HUES64 (cell line): Measurements from ENCODE around the gene CWC22.

ENCODE experiments used
- H3K27ac ChIP-seq: 2 replicates; pipeline ENCODE4 v1.7.0; 2013; ENCODE audit warnings: low read depth, low read length, inconsistent platforms
- H3K27me3 ChIP-seq: 2 replicates; pipeline ENCODE4 v1.6.1; 2013; ENCODE audit warnings: mild to moderate bottlenecking, low read length; ENCODE audit not compliant: insufficient read depth
- H3K36me3 ChIP-seq: 2 replicates; pipeline ENCODE4 v1.6.1; 2013; ENCODE audit warnings: mild to moderate bottlenecking, low read length; ENCODE audit not compliant: insufficient read depth
- H3K4me1 ChIP-seq: 2 replicates; pipeline ENCODE4 v1.6.1; 2013; ENCODE audit warnings: mild to moderate bottlenecking, low read length, moderate library complexity; ENCODE audit not compliant: insufficient read depth
- H3K4me3 ChIP-seq: 2 replicates; pipeline ENCODE4 v1.5.1; 2013; ENCODE audit warnings: mild to moderate bottlenecking, low read length, moderate library complexity
- H3K9ac ChIP-seq: 2 replicates; pipeline ENCODE4 v1.6.1; 2013; ENCODE audit warnings: mild to moderate bottlenecking, low read depth, low read length
- H3K9me3 ChIP-seq: 2 replicates; pipeline ENCODE4 v1.6.1; 2013; ENCODE audit warnings: low read depth, low read length; ENCODE audit not compliant: insufficient read depth
- WGBS: fragments of 150-250, 120-280 bp; methylation state at CpG from one replicate; pipeline ENCODE4 v1.1.7; 2013; ENCODE audit warnings: missing lambda C conversion rate; 5-methylcytosine and 5-hydroxymethylcytosine counted together

Gene CWC22

GRCh38 chr2:179950391-179950790 is 56.7 kb downstream of the CWC22 start:
- H3K27ac ChIP-seq, result no peak overlapping the region
- no peaks in the 10 kb centered on the region for H3K4me1 ChIP-seq
- H3K9ac ChIP-seq, result no peak overlapping the region
- H3K4me3 ChIP-seq, result no peak overlapping the region
- H3K36me3 ChIP-seq, result peaks cover 94% of the 10 kb centered on the region
- WGBS, result 94% methylated on average over 3 of the region's 5 CpGs
- H3K9me3 ChIP-seq, result no peaks in the 10 kb centered on the region
- H3K27me3 ChIP-seq, result no peaks in the 10 kb centered on the region

GRCh38 chr2:179949438-179949837 is 57.7 kb downstream of the CWC22 start:
- peaks cover 94% of the 10 kb centered on the region for H3K36me3 ChIP-seq
- no peaks in the 10 kb centered on the region for H3K9me3 ChIP-seq
- H3K4me1 ChIP-seq, result no peaks in the 10 kb centered on the region
- no peak overlapping the region for H3K27ac ChIP-seq
- H3K9ac ChIP-seq, result no peak overlapping the region
- H3K27me3 ChIP-seq, result no peaks in the 10 kb centered on the region
- WGBS, result 90% methylated on average over 2 of the region's 3 CpGs
- no peak overlapping the region for H3K4me3 ChIP-seq

DNA sequence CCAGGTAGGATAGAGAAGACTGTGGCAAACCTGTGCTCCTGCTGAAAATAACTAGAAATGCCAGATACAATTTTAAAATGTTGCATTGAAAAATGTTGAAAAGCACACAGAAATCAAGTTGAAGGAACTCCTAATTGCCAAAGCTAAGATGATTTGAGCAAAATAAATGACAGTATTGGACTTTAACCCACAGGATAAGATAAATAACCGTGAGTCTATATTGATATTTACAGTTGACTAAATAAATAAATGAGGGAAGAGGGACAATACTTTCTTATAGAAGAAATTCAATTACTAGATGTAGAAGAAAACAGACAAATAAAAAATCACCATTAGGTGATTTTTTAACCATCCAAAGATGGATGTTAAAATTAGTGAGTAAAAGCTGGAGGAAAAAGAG is 59.0 kb downstream of the CWC22 start:
- no CpG with 5 or more reads among the region's 1 CpG for WGBS
- Histone ChIP-seq H3K4me3 (no peak overlapping the region), H3K27me3 (no peaks in the 10 kb centered on the region), H3K9ac (no peak overlapping the region), H3K4me1 (no peaks in the 10 kb centered on the region), H3K9me3 (no peaks in the 10 kb centered on the region), H3K27ac (no peak overlapping the region), H3K36me3 (peaks cover 89% of the 10 kb centered on the region)

DNA sequence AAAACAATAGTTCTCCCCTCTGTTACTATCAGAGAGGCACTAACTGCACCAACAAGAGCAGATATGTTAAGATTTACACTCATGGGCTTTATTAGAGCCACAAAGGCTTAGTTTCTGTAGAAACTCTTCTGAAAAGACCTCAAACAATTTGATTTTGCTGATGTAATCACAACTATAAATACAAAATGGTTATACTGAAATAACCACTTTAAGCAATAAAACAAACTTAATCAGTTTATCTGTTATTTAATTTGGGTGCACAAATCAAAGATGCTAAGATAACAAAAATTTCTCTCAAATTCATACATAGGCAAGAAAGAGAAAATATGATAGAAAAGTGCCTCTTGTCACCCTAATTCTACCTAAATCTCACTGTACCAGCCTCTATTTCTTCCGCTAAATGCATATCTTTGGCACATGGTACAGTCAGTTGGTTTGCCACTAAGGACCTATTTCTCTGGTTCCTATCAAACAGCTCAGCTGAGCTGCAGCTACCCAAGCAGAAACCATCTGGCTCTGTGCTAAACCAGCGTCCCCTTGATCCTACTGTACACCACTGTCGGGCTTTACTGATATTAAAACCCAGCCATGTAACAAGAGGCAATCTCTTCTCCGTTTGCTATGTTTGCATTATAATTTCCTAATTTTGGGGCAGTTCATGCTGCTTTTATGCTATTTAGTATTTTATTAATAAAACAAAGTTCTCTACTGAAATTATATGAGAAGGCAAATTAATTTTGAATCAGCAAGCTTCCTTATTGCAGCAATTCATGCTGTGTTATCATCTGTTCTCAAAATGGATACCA is 60.1 kb downstream of the CWC22 start:
- H3K27me3 ChIP-seq, result no peaks in the 10 kb centered on the region
- H3K9ac ChIP-seq, result no peak overlapping the region
- H3K36me3 ChIP-seq, result peaks cover 78% of the 10 kb centered on the region
- H3K4me3 ChIP-seq, result no peak overlapping the region
- H3K4me1 ChIP-seq, result no peaks in the 10 kb centered on the region
- 98% methylated on average over 4 of the region's 4 CpGs for WGBS
- H3K27ac ChIP-seq, result no peak overlapping the region
- no peaks in the 10 kb centered on the region for H3K9me3 ChIP-seq

DNA sequence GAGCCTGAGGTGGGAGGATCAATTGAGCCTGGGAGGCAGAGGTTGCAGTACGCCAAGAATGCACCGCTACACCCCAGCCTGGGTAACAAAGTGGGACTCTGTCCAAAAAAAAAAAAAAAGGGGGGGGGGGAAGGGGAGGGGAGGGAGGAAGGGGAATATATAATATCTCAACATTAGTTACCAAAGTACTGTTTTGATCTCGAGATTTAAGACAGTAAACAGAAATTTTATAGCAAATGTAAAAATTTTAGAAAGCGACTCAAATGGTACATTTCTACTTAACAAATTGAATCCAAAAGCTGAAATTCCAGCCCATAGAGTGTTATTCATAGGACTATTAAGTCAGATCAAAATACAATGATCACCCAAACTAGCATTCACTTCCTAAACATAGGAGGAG is 60.8 kb downstream of the CWC22 start:
- Histone ChIP-seq H3K9me3 (no peaks in the 10 kb centered on the region), H3K4me1 (no peaks in the 10 kb centered on the region), H3K27me3 (no peaks in the 10 kb centered on the region), H3K27ac (no peak overlapping the region), H3K36me3 (peaks cover 72% of the 10 kb centered on the region), H3K9ac (no peak overlapping the region), H3K4me3 (no peak overlapping the region)
- WGBS, result 97% methylated on average over 2 of the region's 4 CpGs

- Histone ChIP-seq H3K4me1 (no peaks in the 10 kb centered on the region; the same call in 1 of the 2 replicates), H3K9ac (no peak overlapping the region), H3K27ac (no peak overlapping the region), H3K9me3 (no peaks in the 10 kb centered on the region), H3K4me3 (no peak overlapping the region), H3K36me3 (peaks cover 7% of the 10 kb centered on the region), H3K27me3 (no peaks in the 10 kb centered on the region)
- 90% methylated on average over 5 of the region's 5 CpGs for WGBS
Observed at GRCh38 chr2:179939259-179939658, 67.8 kb downstream of the CWC22 start.

GRCh38 chr2:179938026-179938425 is 69.1 kb downstream of the CWC22 start:
- H3K36me3 ChIP-seq, result no peaks in the 10 kb centered on the region
- H3K27ac ChIP-seq, result no peak overlapping the region
- WGBS, result 100% methylated on average over 2 of the region's 2 CpGs
- H3K4me1 ChIP-seq, result no peaks in the 10 kb centered on the region; the same call in 1 of the 2 replicates
- no peak overlapping the region for H3K9ac ChIP-seq
- no peaks in the 10 kb centered on the region for H3K27me3 ChIP-seq
- no peaks in the 10 kb centered on the region for H3K9me3 ChIP-seq
- no peak overlapping the region for H3K4me3 ChIP-seq

- no peaks in the 10 kb centered on the region for H3K36me3 ChIP-seq
- 100% methylated on average over 1 of the region's 3 CpGs for WGBS
Observed at GRCh38 chr2:179936654-179937053, 70.4 kb downstream of the CWC22 start.

GRCh38 chr2:179936141-179936540 is 71.0 kb downstream of the CWC22 start:
- H3K36me3 ChIP-seq, result no peaks in the 10 kb centered on the region
- H3K9ac ChIP-seq, result no peak overlapping the region
- no peaks in the 10 kb centered on the region; the same call in 1 of the 2 replicates for H3K4me1 ChIP-seq
- H3K9me3 ChIP-seq, result no peaks in the 10 kb centered on the region
- H3K27ac ChIP-seq, result no peak overlapping the region
- H3K4me3 ChIP-seq, result no peak overlapping the region
- 90% methylated on average over 1 of the region's 1 CpG for WGBS
- H3K27me3 ChIP-seq, result no peaks in the 10 kb centered on the region

More at GRCh38 chr2:179936654-179937053, 70.4 kb downstream of the CWC22 start:
- no peak overlapping the region for H3K27ac ChIP-seq
- H3K9me3 ChIP-seq, result no peaks in the 10 kb centered on the region
- no peaks in the 10 kb centered on the region for H3K27me3 ChIP-seq
- no peaks in the 10 kb centered on the region; the same call in 1 of the 2 replicates for H3K4me1 ChIP-seq
- no peak overlapping the region for H3K9ac ChIP-seq
- H3K4me3 ChIP-seq, result no peak overlapping the region

DNA sequence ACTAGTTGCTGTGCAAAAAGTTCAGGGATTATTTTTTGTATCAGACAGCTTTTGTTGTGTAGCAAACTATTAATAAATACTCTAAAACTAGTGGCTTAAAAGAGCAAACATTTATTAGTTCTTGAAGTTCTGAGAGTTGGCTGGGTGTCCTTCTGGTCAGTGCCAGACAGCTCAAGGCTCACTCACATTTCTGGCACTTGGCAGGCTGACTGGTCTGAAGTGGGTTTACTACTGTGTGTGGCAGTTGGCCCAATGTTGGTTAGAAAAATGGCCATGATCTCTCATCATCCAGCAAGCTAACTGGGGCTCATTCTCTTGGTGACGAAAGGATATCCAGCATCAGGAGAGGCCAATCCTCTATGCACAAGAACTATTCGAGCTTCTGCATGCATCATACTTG is 74.3 kb downstream of the CWC22 start:
- 100% methylated on average over 2 of the region's 2 CpGs for WGBS
- no peaks in the 10 kb centered on the region; the same call in 1 of the 2 replicates for H3K4me1 ChIP-seq
- H3K27ac ChIP-seq, result no peak overlapping the region
- H3K4me3 ChIP-seq, result no peak overlapping the region
- no peaks in the 10 kb centered on the region for H3K36me3 ChIP-seq
- H3K9ac ChIP-seq, result no peak overlapping the region
- no peaks in the 10 kb centered on the region for H3K27me3 ChIP-seq
- H3K9me3 ChIP-seq, result peaks cover 9% of the 10 kb centered on the region; the same call in 1 of the 2 replicates

- no peaks in the 10 kb centered on the region for H3K36me3 ChIP-seq
- H3K9ac ChIP-seq, result no peak overlapping the region
- no peak overlapping the region for H3K4me3 ChIP-seq
- 100% methylated on average over 1 of the region's 3 CpGs for WGBS
- H3K27me3 ChIP-seq, result no peaks in the 10 kb centered on the region
- peaks cover 18% of the 10 kb centered on the region; the same call in 1 of the 2 replicates for H3K9me3 ChIP-seq
- H3K27ac ChIP-seq, result no peak overlapping the region
- H3K4me1 ChIP-seq, result no peaks in the 10 kb centered on the region; the same call in 1 of the 2 replicates
Observed at GRCh38 chr2:179931502-179931901, 75.6 kb downstream of the CWC22 start.
